HG02840 (cell line): Measurements from ENCODE around the gene UVRAG.

ENCODE experiments used
- ATAC-seq: cut with Tn5 transposase; IDR thresholded peaks from one replicate; pipeline ENCODE4 v1.9.1; 2021; ENCODE audit warnings: mild to moderate bottlenecking, moderate library complexity, moderate number of reproducible peaks; ENCODE audit not compliant: unreplicated experiment, low FRiP score

UVRAG gene

DNA sequence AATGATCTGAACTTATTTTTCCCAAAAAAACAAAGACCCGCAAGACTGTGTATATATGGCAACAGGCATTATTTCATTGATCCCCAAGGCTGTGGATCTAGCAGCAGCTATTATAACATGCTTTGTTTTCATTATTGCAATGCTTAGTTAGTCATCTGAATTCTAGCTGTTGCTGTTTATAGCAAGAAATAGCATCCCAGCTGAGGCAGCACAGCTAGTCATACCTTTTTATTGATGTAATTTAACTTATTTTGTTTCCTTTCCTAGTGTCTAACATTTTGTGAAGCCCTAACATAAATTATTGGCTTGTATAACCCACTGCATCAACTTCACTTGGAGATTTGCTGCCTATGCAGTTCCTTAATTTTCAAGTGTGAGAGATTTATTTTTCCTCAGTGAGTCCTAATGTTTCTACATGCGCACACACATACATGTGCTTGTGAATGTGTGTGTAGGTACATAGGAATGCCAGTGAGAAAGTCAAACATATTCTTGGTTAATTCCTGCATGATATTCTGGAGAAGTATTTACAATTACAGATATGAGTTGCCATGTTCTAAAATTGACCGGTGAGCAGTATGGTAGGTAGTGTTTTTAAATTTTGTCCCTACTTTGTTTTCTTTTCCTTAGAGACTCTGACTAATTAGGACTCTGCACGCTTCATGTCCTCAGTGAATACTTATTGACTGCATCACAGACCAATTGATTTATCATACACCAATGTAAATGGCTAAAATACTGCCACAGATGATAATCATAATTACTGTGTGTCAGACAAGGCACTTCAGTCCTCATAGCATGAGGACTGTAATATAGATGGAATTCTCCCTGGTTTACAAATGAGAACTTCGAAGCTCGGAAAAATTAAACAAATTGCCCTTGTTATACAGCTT lies 272.0 kb downstream of the UVRAG start:
- no peak for ATAC-seq

GRCh38 chr11:76087749-76088148 lies 272.7 kb downstream of the UVRAG start:
- ATAC-seq, result no peak

DNA sequence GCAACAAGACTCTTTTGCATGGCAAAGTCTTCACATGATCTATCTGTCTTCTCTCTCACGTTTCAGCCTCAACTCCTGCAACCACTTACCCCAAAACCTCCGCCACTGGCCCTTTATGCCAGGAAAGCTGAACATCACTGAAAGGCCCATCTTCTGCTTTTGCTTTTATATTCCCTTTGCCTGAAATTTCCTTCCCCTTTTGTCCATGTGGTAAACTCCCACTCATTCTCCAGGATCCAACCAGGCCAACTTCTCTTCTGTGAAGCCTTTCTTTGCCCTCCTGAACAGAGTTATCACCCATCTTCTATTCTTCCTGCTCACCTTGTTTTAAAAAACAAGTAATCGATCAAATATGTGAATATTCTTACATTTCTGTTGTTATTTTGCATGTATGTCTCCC lies 273.5 kb downstream of the UVRAG start:
- no peak for ATAC-seq

DNA sequence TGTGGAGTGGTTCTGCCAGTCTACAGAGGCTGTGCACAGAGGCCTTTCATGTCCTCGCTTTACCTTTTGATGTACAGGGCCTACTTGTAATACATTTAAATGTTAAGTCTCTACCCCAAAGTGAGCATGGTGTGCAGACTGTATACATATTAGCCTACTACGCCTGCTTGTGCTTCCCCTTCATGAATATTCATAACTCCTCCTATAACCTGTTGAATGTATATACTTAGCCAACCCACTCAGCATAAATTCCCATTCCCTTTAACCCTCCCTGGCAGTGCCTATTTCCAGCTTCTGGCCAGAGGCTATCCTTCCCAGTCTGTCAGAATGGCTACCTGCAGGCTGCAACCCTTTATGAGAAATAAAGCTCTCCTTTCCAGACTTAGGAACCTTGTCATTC lies 275.2 kb downstream of the UVRAG start:
- ATAC-seq, result no peak

GRCh38 chr11:76090821-76091220 lies 275.8 kb downstream of the UVRAG start:
- no peak for ATAC-seq

DNA sequence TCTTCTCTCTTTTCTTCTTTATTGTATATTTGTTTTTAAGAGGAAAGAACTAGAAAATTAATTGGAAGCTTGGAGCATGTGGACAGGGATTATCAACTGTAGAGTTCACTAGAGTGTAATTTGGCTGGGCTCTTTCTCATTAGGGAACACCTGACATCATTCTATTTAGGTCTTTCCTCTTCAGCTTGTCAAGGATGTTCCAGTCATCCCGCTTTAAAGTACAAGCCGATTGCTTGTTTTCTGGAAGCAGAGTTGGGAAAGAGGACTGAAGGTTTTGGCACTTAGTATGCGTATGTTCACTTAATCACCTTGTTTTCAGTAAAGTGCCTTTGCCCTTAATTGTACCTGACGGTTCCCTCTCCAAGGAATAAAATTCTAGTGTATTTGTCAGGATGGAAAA lies 279.7 kb downstream of the UVRAG start:
- ATAC-seq, result no peak

- ATAC-seq, result no peak
These were observed 280.9 kb downstream of the UVRAG start for GRCh38 chr11:76095891-76096290.

DNA sequence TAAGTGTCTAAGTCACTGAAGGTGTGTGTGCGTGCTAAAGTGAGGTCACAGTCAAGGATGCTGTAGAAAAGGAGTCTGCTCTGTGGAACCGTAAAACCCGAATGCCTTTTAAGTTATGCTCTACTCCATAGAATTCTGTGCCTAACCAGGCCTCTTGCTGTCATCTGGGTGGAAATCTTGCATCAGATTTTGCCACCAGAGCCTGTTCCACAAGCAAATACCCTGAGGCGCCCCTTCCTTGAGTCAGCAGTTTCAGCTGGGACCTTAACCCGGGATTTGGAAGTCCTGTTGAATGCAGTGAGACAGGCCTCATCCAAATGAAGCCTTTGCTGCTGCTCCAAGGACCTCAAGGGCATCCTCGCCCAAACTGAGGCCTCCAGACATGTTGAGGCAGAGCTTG lies 281.5 kb downstream of the UVRAG start:
- ATAC-seq, result no peak

- no peak for ATAC-seq
These were observed 287.8 kb downstream of the UVRAG start for GRCh38 chr11:76102802-76103201.

- no peak for ATAC-seq
These were observed 288.4 kb downstream of the UVRAG start for GRCh38 chr11:76103460-76103859.

DNA sequence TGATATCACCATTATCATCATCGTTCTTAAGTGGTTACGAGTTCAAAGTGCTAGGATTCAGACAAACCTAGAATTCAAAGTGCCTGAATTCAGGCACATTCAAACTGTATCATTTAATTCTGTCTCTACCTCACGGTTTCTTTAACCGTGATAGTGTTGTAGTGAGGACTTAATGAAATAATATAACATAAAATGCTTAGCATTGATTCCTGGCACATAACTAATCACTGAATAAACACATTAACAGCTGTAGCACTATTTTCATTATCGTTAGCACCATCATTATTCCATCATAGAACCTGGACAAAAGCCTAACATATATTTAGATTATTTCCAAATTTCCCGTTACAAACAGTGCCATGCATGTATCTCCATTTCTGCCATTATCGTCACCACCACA lies 289.3 kb downstream of the UVRAG start:
- ATAC-seq, result no peak

DNA sequence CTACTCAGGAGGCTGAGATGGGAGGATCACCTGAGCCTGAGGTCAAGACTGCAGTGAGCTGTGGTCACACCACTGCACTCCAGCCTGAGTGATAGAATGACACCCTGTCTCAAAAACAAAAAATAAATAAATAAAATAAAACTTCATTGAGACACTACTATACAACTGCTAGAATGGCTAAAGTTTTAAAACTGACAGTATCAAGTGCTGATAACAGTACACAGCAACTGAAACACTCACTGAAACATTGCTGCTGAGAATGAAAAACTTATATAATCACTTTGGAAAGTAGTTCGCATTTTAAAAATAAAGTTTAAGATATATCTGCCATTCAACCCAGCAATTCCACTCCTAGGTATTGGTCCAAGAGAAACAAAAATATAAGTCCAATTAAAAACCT lies 290.6 kb downstream of the UVRAG start:
- ATAC-seq, result no peak

DNA sequence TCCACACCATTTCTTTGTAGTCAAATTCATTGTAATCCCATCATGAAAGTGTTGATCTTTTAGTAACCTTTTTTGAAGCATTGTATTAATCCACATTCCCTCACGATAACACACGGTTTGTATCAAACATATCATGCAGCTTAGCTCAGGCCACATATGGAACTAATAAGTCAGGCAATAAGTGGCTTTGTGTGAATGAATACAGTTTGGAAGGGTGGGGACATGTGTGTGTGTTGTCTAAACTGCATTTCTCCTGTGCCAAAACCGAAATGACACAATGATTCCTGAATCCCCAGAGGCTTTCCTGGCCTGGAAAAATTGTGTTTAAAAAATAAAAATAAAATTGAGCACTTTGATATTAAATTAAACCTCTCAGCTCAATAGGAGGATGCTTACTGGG lies 293.0 kb downstream of the UVRAG start:
- ATAC-seq, result no peak

DNA sequence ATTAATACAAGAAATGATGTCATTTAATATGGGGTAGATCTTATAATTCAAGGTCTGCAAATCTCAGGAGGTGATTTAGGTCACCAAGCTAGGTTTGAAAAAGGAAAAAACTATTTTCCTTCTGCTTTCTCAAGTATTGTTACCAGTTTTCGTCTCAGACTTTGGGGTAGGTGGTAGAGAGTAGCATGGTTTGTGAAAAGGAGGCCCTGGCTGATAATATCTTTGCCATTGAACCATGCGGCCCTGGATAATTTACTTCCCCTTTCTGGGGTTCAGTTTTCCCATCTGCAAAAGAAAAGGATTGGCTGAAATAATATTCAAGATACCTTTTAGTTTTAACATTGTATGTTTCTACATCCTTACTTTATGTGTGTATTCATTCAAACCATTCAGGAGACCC lies 299.2 kb downstream of the UVRAG start:
- ATAC-seq, result no peak

- no peak for ATAC-seq
These were observed 300.5 kb downstream of the UVRAG start for GRCh38 chr11:76115555-76115954.

DNA sequence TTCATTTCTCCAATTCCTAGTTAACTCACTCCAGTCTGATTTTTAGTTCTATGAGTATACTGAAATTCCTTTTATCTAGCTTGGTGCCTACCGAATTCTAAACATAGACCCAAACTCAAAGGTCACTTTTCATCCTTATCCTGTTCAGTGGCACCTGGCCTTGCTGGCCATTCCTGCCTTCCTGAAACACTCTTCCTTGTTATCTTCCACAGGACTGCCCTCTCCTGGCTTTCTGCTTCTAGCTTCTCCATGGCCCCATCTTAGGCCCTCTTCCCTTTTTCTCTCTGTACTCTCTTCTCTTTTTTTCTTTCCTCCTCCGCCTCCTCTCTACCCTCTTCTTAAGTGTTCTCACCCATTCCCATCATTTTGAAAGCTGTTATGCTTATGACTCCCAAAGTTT lies 304.0 kb downstream of the UVRAG start:
- no peak for ATAC-seq

- ATAC-seq, result no peak
These were observed 304.8 kb downstream of the UVRAG start for GRCh38 chr11:76119779-76120178.

- no peak for ATAC-seq
These were observed 305.6 kb downstream of the UVRAG start for GRCh38 chr11:76120513-76121101.

GRCh38 chr11:76123248-76123647 lies 308.2 kb downstream of the UVRAG start:
- no peak for ATAC-seq

DNA sequence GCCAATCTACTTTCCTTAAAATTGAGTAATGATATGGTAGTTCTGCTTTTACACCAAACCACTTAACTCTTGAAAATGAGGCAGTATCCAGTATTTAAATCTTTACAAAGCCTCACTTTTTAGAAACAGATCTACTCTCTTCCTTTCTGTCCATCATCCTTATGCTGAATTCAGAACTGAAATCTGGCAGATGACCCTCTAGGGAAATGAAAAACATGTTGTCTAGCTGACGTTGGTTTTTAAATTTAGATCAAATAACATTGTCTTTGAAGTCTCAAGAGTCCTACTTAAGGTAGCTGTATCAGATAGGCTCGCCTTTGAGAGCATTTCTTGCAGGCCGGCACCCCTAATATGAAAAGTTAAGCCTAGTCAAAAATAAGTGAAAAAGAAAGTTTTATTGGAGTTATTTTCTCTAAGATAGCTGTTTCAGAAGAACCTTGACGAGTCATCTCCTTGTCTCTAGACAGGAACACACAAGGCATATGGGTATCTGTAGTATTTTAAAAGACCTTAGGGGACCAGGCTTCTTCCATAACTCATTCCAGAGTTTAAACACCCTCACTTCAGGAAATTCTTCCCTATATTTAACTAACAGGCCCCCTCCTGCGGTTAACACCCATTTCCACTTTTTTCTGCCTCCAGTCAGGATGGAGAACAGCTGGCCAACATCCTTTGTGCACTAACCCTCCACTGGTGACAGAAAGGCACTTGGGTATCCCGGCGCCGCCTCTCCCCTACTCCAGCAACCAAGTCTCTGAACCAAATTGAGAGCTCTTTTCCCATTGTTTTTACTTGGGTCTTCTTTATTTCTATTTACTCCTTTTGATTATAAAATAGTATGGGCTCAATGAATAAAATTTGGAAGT lies 310.1 kb downstream of the UVRAG start:
- no peak for ATAC-seq

- ATAC-seq, result no peak
These were observed 314.7 kb downstream of the UVRAG start for GRCh38 chr11:76129729-76130128.
